GM18867 (cell line): ENCODE data around the gene CALML3.

Source experiments
- ATAC-seq: cut with Tn5 transposase; IDR thresholded peaks from one replicate; pipeline ENCODE4 v1.9.1; 2021; ENCODE audit warnings: mild to moderate bottlenecking, moderate library complexity; ENCODE audit not compliant: unreplicated experiment

Gene CALML3

GRCh38 chr10:5506246-5506645, 18.5 kb upstream of the CALML3 start:
- no peak for ATAC-seq

GRCh38 chr10:5506751-5507648, 17.8 kb upstream of the CALML3 start:
- ATAC-seq, result no peak

DNA sequence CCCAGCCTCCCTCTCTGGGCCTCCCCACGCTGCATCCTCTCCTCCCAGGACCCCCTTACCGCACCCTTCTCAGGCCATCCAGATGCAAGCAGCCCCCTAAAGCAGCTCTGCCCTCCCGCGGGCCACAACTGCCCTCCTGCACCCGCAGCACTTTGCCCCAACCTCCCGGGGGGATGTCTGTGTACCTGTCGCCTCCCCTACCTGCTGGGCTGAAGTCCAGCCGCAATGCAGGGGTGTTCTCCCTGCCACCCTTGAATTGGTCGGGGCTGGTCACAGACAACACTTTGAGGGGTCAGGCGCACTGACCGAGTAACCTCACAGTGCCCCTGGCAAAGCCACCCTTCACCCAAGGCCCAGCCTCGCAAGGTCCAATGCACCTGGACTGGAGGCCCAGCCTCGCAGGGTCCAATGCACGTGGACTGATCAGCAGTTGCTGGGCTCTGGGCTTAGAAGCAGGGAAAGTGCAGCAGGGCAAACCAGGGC, 17.1 kb upstream of the CALML3 start:
- ATAC-seq, result no peak

DNA sequence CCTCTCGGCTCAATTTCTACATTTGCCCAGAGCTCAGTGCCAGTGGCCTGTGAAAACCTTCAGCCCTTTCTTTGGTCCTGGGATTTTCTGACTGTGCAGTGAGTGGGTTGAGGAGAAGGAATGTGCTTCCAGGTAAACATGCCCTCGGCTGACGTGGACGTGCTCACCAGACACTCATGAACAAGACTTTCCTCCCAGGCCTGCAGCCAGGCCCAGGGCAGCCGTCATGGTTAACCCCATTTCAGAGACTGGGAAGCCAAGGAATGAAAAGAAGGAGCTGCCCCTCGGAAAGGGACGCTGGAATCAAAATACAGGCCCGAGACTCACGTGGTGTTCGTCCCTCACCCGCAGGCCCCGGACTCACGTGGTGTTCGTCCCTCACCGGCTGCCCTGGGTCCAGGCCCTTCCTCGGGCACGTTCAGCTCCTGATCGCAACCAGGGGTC, 16.6 kb upstream of the CALML3 start:
- no peak for ATAC-seq

- no peak for ATAC-seq
Observed at GRCh38 chr10:5508786-5509185, 16.0 kb upstream of the CALML3 start.

DNA sequence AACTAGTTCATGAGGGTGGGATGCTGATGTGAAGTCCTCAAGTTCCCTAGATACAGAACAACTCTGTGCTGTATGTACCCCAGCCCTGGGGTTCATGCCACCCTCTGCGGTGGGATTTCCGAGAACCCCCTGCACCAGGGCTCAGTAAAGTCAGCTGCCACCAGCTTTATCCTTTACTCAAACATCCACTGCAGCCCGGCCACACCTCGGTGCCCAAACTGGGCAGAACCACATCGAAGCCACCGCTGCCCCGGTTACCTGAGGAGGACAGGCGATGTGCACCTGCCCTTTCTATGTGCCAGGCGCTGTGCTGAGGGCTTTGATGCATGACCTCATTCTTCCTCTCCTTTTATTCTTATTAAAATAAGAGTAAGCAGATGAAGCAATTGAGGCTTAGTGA, 15.5 kb upstream of the CALML3 start:
- no peak for ATAC-seq

- ATAC-seq, result no peak
Observed at GRCh38 chr10:5509691-5510090, 15.1 kb upstream of the CALML3 start.

- ATAC-seq, result no peak
Observed at GRCh38 chr10:5510281-5511072, 14.3 kb upstream of the CALML3 start.

GRCh38 chr10:5511231-5511884, 13.4 kb upstream of the CALML3 start:
- ATAC-seq, result no peak

GRCh38 chr10:5511885-5512280, 12.9 kb upstream of the CALML3 start:
- ATAC-seq, result no peak

DNA sequence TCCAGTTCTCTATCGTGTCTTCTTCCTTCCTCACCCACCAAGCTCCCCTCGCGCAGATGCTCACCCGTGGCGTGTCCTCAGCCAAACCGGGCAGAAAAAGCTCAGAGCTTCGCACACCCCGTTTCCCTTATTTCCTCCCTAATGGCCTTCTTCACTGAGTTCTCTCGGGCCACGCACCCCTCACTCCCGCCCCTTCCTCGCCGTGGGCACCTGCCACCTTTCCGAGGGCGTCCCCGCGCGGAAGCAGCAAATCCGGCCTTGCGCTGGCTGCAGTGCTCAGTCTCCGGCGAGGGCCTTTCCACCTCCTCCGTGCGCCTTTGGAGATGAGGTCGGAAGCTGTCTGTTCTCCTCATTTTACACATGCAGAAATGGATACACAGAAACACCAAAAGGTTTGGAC, 12.4 kb upstream of the CALML3 start:
- no peak for ATAC-seq

DNA sequence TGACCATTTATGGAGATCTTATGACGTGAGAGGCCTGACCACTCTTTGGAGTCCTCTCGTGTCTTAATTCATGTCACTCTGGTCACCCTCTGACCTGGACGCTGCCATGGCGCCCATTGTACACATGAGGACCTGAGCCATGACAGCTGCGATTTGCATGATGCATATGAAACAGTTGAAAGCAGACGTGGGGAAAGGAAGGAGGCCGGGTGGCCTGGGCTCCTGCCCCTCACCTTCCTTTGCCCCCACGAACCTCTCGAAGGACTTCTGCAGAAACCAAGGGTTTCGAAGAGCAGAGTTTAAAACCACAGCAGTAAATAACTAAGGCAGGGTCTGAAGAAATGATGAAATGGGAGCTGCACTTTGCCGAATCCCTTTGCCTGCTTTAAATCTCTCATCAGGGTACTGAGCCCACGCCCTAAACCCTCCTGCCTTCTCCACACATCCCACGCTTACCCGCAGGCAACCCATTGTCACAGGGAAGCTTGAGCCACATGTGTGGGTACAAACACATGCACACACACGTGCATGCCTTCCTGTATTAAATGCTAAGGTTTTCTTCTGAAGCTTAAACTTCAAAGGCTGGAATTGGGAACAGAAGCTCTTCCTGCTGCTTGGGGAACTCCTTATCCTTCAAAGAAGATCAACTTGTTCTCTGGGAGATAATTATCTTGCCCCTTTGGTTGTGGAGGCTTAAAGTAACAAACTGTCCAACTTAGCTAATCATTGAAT, 11.7 kb upstream of the CALML3 start:
- ATAC-seq, result no peak

- no peak for ATAC-seq
Observed at GRCh38 chr10:5514226-5514850, 10.4 kb upstream of the CALML3 start.

- ATAC-seq, result no peak
Observed at GRCh38 chr10:5515948-5516761, 8.6 kb upstream of the CALML3 start.

- ATAC-seq, result no peak
Observed at GRCh38 chr10:5517546-5517945, 7.2 kb upstream of the CALML3 start.

- ATAC-seq, result no peak
Observed at GRCh38 chr10:5518143-5518542, 6.6 kb upstream of the CALML3 start.

- ATAC-seq, result no peak
Observed at GRCh38 chr10:5519054-5519453, 5.7 kb upstream of the CALML3 start.

DNA sequence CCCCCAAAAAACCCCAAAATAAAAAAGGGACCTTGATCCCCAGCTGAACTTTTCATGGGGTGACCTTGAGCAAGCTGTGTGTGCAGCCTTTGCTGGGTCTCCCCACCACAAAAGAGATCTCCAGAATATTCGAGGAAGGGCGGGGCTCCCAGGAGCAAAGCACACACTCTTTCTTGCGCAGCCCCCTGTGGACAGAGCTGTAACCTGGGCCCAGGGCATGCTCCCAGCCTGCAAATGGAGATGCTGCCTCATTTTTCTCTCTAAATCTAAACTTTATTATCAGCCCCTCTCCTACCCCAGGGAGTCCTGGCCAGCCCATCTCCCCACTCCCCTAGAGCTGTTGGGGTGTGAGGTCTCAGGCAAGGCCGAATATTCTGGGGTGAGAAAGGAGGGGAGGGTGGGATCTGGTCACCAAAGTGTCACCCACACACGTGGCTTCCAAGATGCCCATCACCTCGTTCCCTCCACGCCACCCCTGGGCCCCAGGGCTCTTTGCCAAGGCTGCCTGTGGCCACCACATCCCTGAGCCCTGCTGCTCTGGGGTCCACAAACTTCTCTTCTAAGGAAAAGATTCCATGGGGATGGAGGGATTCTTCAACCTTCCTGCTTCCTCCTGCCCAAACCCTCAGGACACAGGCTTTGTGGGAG, 1.7 kb upstream of the CALML3 start:
- ATAC-seq, result no peak
